ENCODE data around the gene C1QL1.

Gene C1QL1

GRCh38 chr17:44968225-44969143 is at the start of gene C1QL1:
C1QL1 (minus strand) TSS chr17:44968303; CDS start chr17:44968048, 255 bp downstream.
- DNase-seq (ENCODE audit: low read depth in 2 of 2, low spot score in 1 of 2), result peak; percentile 67 to 70

GRCh38 chr17:45016823-45017222 is 48.7 kb upstream of the C1QL1 start:
- no peak for DNase-seq (ENCODE audit: low read depth in 2 of 2, low spot score in 1 of 2)

- no peak for DNase-seq (ENCODE audit: low read depth in 2 of 2, low spot score in 1 of 2)
Observed at GRCh38 chr17:45016237-45016636, 48.1 kb upstream of the C1QL1 start.

- no peak for DNase-seq (ENCODE audit: low read depth in 2 of 2, low spot score in 1 of 2)
Observed at GRCh38 chr17:45013021-45013997, 45.2 kb upstream of the C1QL1 start.

GRCh38 chr17:45011767-45012166 is 43.7 kb upstream of the C1QL1 start:
- no peak for DNase-seq (ENCODE audit: low read depth in 2 of 2, low spot score in 1 of 2)

GRCh38 chr17:45009676-45010467 is 41.8 kb upstream of the C1QL1 start:
- no peak for DNase-seq (ENCODE audit: low read depth in 2 of 2, low spot score in 1 of 2)

GRCh38 chr17:45008216-45008615 is 40.1 kb upstream of the C1QL1 start:
- no peak for DNase-seq (ENCODE audit: low read depth in 2 of 2, low spot score in 1 of 2)

- DNase-seq (ENCODE audit: low read depth in 2 of 2, low spot score in 1 of 2), result no peak
Observed at GRCh38 chr17:45006927-45007461, 38.9 kb upstream of the C1QL1 start.

- DNase-seq (ENCODE audit: low read depth in 2 of 2, low spot score in 1 of 2), result no peak
Observed at GRCh38 chr17:45005700-45006099, 37.6 kb upstream of the C1QL1 start.

GRCh38 chr17:45004388-45004787 is 36.3 kb upstream of the C1QL1 start:
- DNase-seq (ENCODE audit: low read depth in 2 of 2, low spot score in 1 of 2), result no peak

GRCh38 chr17:45003877-45004276 is 35.8 kb upstream of the C1QL1 start:
- no peak for DNase-seq (ENCODE audit: low read depth in 2 of 2, low spot score in 1 of 2)

GRCh38 chr17:45001310-45001709 is 33.2 kb upstream of the C1QL1 start:
- DNase-seq (ENCODE audit: low read depth in 2 of 2, low spot score in 1 of 2), result no peak

GRCh38 chr17:44999433-44999832 is 31.3 kb upstream of the C1QL1 start:
- no peak for DNase-seq (ENCODE audit: low read depth in 2 of 2, low spot score in 1 of 2)

- no peak for DNase-seq (ENCODE audit: low read depth in 2 of 2, low spot score in 1 of 2)
Observed at GRCh38 chr17:44998646-44999045, 30.5 kb upstream of the C1QL1 start.

- no peak for DNase-seq (ENCODE audit: low read depth in 2 of 2, low spot score in 1 of 2)
Observed at GRCh38 chr17:44997733-44998520, 29.8 kb upstream of the C1QL1 start.

- no peak for DNase-seq (ENCODE audit: low read depth in 2 of 2, low spot score in 1 of 2)
Observed at GRCh38 chr17:44996304-44996703, 28.2 kb upstream of the C1QL1 start.

- DNase-seq (ENCODE audit: low read depth in 2 of 2, low spot score in 1 of 2), result no peak
Observed at GRCh38 chr17:44995436-44996001, 27.4 kb upstream of the C1QL1 start.

- no peak for DNase-seq (ENCODE audit: low read depth in 2 of 2, low spot score in 1 of 2)
Observed at GRCh38 chr17:44992242-44992939, 24.3 kb upstream of the C1QL1 start.

GRCh38 chr17:44990994-44991393 is 22.9 kb upstream of the C1QL1 start:
- DNase-seq (ENCODE audit: low read depth in 2 of 2, low spot score in 1 of 2), result no peak

All from stimulated activated CD8-positive, alpha-beta memory T cell treated with anti-CD3 and anti-CD28 coated beads, Interleukin-4, amount 100 ng/mL, for 1 hour (primary cell).